EH (cell line): Measurements from ENCODE around the gene CTU1.
A peak's percentile ranks its signal among the peaks of the same experiment; 100 is the strongest.

Source experiments
- DNase-seq: peaks from one replicate; pipeline ENCODE4 v3.0.0-alpha.2; 2015; ENCODE audit warnings: low read depth

Gene CTU1

GRCh38 chr19:51131780-51132680 lies 23.8 kb upstream of the CTU1 start:
- DNase-seq: peak; percentile 9

- DNase-seq: no peak
Observed at GRCh38 chr19:51129716-51130115, 21.5 kb upstream of the CTU1 start.

DNA sequence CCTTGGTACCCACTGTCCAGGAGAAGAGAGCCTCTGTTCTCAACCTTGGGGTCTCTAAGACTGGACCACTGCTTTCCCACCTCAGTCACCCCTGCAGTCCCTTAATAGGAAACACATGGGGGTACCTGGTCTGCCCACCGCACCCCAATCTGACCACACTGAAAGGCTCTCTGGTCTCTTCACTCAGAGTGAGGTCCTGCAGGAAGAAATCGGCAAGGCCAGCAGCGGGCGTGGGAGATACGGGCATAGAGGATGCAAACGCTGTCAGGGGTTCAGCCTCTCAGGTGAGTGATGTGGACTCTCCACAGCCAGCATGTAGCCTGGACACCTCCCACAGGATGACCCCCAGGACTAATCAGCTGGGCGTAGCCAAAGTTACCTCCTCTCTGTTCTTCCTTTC lies 20.0 kb upstream of the CTU1 start:
- DNase-seq: no peak

GRCh38 chr19:51127755-51128154 lies 19.5 kb upstream of the CTU1 start:
- DNase-seq: no peak

GRCh38 chr19:51127032-51127431 lies 18.8 kb upstream of the CTU1 start:
- DNase-seq: no peak

DNA sequence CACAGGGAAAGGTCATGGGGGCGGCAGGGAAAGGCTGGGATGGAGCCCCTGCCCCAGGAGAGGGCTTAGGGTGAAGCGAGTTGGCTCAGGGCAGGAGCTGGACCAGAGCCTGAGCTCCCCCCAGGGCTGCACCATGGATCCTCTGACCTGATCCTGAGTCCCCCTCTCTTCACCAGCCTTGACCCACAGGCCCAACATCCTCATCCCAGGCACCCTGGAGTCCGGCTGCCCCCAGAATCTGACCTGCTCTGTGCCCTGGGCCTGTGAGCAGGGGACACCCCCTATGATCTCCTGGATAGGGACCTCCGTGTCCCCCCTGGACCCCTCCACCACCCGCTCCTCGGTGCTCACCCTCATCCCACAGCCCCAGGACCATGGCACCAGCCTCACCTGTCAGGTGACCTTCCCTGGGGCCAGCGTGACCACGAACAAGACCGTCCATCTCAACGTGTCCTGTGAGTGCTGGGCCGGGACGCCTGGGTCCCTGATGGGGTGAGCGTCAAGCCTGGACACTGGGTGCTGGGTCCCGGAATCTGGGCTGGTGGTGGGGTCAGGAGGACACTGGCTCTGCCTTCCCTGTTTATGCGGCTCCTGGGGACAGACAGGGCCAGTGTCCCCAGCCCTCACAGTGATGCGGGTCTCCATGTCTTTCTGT lies 17.3 kb upstream of the CTU1 start:
- no peak for DNase-seq

- no peak for DNase-seq
Observed at GRCh38 chr19:51124729-51125128, 16.5 kb upstream of the CTU1 start, which contains the start of gene SIGLEC9. TSS of gene SIGLEC9 (plus strand) at chr19:51124906. CDS start at chr19:51124975, 69 bp downstream.

- DNase-seq: no peak
Observed at GRCh38 chr19:51124216-51124615, 16.0 kb upstream of the CTU1 start.

- DNase-seq: no peak
Observed at GRCh38 chr19:51123802-51124201, 15.6 kb upstream of the CTU1 start.

DNA sequence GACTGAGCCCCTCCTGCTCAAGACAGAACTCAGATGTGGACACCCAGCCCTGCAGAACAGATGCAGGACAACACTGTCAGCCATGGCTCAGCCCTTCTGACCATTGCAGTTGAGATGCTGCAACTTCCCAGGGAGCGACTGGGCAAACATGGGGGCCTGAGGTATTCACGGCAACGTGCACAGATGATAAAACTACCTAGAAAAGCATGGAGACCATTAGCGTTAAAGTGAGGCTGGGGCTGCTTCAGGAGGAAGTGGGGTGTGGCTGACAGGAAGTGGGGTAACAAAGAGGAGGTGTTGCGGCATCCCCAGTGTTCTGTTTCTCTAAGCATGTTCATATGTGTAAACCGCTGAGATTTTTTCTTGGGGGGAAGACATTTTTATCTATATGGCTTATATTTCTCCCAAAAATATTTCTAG lies 15.2 kb upstream of the CTU1 start:
- DNase-seq: no peak

- DNase-seq: no peak
Observed at GRCh38 chr19:51122112-51122981, 14.1 kb upstream of the CTU1 start.

DNA sequence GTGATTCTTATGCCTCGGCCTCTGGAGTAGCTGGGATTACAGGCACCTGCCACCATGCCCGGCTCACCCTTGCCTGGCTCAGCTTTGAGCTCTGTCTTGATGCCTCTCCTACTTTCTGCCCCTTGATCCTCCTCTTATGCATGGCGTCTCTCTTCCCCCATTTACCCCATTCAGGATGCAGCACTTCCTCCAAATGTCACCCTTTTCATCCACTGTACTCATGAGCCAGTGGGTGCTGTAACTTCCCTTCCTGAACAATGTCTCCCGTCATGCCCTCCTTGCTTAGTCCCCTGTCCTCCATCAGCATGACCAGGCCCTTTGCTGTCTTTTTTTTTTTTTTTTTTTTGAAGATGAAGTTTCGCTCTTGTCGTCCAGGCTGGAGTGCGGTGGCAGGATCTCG lies 13.0 kb upstream of the CTU1 start:
- no peak for DNase-seq

GRCh38 chr19:51120160-51120559 lies 12.0 kb upstream of the CTU1 start:
- DNase-seq: no peak

DNA sequence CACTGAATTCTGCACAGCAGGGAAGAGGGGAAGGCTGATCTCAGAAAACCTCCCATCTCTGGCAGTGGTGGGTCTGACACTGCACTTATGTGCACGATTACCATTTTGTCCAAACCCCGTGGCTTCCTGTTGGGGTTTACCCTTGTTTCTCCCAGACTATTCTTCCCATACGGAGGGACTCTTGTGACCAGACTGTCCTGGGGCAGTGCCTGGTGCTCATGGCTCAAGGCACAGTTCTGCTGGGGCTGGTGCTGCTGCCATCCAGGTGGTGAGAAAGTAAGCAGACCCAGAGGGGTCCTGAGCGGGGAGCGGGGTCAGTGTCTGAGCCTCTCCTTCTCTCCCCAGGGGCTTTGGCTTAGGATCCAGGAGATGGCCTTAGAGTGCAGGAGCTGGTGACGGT lies 11.4 kb upstream of the CTU1 start:
- DNase-seq: no peak

DNA sequence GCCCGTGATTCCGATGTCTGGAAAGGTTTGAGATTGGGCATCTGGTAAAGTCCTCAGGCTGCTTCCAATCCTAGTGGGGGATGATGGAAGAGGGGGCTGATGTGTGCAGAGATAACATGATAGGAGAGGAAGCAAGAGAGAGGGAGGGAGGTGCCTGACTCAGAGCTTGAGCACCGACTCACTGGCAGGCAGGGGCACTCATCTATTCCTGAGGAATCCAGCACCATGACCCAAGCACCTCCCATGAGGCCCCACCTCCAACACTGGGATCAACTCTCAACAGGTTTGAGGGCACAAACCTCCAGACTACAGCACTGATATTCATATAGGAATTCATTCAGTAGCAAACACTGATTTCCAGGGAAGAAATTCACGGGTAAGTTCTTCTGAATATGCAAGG lies 10.9 kb upstream of the CTU1 start:
- no peak for DNase-seq

DNA sequence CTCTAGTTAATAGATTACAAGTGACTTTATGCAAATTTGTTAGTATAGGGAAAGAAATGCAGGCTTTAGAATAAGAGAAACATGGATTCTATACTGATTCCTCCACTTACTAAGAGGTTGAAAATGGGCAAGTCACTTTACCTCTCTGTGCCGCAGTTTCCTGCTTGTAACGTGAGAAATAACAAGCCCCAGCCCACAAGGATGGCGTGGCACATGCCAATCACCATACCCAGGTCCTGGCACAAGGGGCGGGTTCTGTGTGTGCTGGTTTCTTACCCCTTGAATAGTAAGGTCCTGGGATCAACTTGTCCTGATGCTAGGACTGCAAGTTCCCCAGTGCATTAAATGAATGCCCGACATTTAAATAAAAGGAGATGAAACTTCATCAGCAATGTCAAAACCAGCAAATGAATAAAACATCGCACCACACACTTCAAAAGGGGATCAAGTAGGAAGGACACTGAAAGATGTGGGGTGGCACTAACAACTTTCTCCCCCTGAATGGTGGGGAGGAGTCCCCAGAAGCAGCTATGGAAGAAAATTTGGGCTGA lies 8.6 kb upstream of the CTU1 start:
- DNase-seq: no peak

DNA sequence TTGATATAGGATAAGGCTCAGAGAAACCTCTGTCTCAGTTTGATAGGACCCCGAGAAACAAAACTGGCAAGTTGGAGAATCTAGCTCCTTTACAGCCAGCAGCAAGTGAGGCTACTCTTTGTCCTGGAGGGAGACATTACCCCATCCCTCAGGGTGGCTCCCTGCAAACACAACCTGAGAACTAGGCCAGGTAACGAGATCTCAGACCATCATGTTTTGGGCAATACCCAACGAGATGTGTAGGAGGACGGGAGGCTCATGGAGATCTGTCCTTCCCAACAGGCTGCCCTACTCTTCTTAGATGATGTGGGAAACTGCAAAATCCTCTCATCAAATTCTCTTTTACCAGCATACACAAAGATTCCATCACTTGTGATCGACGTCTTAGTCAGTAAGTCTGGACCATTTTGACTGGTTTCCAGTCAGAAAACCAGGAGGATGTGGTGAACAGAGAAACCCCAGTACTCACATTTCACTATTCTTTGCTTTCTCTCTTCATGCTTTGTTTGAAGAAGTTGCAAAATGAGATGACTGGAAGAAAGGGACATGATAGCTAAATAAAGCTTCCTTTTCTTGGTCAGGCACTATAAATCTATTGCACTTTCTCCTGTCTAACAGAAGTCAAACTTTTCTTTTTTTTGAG lies 6.0 kb upstream of the CTU1 start:
- no peak for DNase-seq

DNA sequence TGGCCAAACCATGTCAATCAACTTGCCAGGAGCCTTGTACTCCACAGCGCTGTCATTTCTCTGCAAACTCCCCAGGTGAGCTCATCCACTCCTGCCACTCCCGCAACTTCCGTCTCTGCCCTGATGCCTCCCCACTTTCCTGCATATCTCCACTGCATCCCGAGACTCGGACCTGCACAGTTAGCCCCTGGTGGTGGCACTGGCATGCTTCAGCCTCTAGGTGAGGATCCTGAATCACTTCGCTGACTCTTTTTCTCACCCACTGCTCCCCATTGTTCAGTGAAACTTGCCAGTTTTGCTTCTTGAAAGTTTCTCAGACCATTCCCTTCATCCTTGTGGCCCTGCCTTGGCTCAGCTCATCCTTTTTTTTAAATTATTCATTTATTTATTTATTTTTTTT lies 3.4 kb upstream of the CTU1 start:
- no peak for DNase-seq

GRCh38 chr19:51110666-51110971 lies 2.4 kb upstream of the CTU1 start:
- DNase-seq: no peak

DNA sequence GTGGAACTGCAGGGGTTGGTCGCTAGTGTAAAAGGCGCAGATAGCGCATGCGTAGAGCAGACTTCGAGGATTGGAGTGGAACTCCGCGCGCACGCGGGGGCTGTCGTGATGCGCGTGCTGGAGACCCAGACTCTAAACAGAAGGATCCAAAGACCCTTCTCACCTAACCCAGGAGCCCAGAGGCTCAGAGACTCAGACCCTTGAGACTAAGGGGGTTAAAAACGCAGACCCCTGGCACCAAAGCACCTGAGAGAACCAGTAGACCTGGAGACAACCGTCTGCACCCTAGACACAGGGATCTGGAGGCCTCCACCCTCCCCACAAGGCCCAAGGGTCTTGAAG lies 567 bp upstream of the CTU1 start:
- DNase-seq: no peak

- peak; percentile 52 for DNase-seq
Observed at GRCh38 chr19:51107406-51108065, 673 bp downstream of the CTU1 start.
